GM21447 (cell line): ENCODE measurements around the gene EXOC6.
"Not testable (repeated sequence)": the region's sequence is repeated elsewhere in the genome, so short reads cannot be mapped to it uniquely, and the experiment has no call there.

Source experiments
- ATAC-seq: cut with Tn5 transposase; IDR thresholded peaks from one replicate; pipeline ENCODE4 v1.9.1; 2021; ENCODE audit not compliant: unreplicated experiment

The EXOC6 gene

DNA sequence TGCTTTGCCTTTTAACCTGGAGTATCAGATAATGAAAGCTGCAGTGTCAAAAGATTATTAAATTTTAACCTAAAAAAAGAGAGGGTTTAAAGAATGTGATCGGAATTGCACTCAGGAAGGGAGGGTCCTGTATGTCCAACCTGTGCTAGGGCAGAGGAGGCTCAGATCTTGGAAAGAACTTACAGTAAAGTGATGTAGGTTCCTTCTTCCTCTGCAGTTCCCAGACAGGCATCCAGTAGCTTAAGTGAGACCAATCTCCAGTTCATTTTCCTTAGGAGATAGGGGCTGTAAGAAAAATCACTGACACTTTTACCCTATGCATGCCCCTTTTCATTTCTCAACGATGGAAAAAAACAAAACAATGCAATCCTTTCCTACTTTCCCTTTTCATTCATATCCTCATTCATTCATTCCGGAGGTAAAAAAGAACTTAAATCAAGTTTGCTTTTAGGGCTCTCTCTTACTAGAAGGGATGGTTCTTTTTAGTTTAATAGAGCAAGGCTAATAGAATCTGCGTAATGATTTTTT is 28.3 kb downstream of the EXOC6 start:
- ATAC-seq: no peak

DNA sequence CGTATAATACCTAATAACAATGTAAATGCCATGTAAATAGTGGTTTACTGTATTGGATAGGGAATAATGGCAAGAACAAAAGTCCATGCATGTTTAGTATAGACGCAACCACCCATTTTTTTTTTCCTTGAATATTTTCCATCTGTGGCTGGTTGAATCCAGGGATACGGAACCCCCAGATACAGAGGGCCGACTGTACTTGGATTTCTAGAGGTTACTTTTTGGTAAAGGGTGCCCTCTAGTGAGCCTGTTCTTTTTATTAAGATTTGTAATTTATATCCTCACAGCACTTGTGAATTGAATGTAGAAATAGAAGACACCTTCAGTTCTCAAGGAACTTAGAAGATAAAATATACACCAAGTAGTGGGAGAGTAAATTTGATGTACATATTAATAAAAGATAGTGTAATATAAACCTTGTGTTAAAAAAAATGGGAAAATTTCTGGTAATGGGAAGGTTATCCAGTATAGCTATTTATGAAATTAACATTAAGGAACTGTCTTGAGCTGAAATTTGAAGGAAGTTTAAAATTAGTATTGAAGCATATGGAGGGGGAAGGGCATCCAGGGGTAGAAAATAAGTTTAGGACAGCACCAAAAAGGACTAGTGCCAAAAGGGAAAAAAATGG is 32.0 kb downstream of the EXOC6 start:
- ATAC-seq: no peak

DNA sequence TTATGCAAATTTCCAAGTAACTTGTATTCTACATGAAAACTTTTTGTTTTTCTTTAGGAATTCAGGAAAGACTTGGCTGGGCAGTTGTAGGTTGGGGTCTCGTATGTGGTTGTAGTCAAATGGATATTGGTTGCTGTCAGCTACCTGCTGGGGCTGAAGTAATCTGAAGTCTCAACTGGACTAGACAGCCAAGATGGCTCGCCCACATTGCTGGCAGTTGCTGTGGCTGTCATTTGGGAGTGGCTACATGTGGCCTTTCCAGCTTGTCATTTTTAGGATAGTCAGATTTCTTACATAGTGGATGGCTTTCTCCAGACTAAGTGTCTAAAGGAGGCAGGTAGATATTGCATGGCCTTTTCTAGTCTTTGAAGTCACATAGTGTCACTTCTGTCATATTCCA is 32.6 kb downstream of the EXOC6 start:
- ATAC-seq: no peak

DNA sequence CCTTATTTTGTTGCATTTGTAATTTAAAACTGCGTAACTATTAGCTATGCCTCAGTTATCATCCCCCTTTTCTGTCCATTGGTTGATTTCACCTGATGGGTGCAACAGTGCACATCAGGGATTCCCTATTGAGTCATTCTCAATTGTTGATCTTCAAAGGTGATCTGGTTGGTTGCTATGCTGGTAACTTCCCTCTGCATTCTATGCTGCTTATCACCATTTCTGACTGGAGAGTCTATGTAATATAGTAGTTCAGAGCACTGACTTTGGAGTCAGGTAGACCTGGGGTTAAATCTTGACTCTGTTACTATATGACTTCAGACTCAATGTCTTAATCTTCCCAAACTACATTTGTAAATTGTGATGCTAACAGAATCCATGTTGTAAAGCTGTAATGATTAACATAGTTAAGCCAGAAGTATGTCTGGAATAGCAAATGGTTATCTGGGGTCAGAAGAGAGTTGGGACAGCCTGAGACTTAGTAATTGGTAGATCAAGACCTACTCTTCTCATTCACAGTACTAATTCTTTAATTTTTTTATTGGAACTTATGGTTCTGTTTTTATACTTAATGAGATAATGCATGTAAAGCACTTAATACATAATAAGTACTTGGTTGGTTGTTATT is 38.1 kb downstream of the EXOC6 start:
- ATAC-seq: no peak

DNA sequence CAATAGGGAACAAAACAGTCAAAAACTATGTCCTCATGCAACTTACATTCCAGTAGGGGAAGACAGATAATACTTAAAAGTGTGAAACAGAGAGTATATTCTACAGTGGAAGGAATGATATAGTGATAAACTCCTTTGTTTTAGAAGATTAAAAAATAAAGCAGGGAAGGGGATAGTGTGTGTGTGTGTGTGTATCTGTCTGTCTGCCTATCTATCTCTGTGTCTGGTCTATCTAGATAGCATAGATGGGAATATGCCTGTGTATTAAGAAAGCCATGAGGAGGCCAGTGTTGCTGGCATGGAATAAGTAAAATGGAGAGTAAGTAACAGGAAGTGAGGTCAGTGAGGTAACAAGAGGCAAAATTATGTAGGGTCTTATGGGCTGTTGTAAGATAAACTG is 42.2 kb downstream of the EXOC6 start:
- ATAC-seq: no peak

DNA sequence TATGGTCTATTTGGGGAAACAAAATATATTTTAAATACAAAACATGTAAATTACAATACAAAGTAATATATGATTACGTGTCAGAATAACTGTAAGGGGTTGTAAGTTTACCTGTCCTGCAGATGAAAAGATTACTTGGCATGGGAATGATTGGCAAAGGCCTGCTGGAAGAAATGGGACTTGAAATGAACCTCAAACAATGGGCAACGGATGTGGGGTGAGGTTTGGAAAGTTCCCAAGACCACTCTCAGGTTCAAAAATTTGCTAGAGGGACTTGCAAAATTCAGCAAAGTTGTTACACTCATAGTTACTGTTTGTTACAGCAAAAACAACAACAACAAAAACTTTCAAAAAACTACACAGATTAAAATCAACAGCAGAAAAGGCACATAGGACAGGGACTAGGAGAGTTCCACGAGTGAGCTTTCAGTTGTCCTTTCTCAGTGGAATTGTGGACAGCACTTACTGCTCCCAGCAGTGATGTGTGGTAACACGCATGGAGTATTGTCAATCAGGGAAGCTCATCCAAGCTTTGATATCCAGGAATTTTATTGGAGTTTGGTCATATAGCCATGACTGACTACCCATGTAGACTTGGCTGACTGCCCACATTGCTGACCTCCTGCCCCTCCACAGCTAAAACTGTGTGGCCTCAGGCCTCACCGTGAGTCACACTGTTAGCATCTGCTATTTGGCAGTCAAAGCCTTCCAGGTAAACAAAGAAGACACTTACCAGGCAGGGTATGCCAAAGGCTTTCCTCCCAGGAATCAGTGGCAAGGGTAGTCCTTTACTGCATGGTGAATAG is 43.8 kb downstream of the EXOC6 start:
- ATAC-seq: no peak

DNA sequence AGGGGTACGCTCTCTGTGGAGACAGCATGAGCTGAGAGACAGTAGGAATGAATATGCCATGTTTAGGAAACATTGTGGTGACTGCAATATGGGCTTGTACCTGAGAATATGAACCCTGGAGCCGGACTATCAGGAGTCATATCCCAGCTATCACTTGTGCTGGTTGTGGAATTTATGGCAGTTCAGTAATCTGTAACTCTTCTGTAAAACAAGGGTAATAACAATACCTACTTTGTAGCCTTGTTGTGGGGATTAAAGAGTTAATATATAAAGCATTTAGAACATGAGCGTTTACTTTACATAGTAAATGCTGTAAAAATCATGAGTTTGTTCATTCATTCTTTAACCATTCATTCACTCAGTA is 44.4 kb downstream of the EXOC6 start:
- no peak for ATAC-seq

DNA sequence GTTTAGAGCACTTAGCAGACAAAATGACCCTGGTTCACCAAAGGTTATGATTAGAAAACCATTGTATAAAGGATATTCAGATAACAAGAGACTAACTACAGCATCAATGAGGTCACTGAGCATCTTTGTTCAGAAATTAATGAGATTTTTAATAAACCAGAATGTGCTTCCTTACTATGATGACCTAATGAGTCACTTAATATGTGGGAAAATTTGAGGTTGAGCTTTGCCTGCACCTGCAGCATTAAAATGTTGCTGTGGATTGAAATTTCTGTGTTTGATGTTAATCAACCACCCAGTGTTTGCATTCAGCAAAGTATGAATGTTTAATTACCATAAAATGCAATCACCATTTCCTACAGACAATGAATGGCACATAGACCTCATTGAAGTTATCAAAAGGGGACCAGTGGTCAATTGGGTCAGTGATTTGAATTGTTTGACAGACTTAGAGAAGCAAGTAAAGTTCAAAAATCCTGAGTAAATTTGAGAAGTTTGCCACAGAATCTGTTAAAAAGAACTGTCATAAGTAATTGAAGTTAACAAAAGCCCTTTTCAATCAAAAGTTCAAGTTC is 45.8 kb downstream of the EXOC6 start:
- ATAC-seq: no peak

DNA sequence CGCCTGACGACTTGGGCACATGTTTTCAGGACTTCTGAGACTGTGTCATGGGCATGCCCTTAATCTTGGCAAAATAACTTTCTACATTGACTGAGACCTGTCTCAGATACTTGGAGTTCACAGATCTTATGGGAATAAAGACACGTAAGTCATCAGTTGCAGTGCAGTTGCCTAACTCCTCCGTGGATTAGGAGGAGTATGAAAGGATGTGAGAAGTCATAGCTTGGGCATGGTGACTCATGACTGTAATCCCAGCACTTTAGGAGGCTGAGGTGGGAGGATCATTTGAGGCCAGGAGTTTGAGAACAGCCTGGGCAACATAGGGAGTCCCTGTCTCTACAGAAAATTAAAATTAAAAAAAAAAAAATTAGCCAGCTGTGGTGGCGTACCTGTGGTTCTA is 49.6 kb downstream of the EXOC6 start:
- ATAC-seq: no peak

DNA sequence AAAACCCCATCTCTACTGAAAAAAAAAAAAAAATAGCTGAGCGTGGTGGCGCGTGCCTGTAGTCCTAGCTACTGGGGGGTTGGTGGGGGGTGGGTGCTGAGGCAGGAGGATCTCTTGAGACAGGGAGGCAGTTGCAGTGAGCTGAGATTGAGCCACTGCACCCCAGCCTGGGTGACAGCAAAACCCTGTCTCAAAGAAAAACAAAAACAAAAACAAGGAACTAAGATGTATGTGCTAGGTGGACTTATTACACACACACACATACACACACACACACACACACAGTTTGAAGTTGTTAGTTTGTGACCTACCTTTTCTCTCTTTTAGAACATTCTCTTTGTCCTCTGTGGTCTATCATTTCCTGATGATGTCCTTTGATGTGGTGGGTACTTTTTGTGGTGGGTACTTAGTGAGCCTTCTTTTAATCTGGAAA is 53.5 kb downstream of the EXOC6 start:
- ATAC-seq: no peak

DNA sequence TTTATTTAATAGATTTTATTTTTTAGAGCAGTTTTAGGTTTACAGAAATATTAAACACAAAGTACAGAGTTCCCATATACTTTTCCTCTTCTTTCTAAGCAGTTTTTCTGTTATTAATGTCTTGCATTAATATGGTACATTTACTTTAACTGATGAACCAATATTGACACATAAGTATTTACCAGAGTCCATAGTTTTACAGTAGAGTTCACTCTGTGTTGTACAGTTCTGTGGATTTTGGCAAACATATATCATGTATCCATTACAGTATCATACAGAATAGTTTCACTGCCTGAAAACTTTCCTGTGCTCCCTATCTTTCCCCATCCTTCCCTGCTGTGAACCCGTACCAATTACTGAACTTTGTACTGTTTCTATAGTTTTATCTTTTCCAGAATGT is 55.3 kb downstream of the EXOC6 start:
- ATAC-seq: no peak

DNA sequence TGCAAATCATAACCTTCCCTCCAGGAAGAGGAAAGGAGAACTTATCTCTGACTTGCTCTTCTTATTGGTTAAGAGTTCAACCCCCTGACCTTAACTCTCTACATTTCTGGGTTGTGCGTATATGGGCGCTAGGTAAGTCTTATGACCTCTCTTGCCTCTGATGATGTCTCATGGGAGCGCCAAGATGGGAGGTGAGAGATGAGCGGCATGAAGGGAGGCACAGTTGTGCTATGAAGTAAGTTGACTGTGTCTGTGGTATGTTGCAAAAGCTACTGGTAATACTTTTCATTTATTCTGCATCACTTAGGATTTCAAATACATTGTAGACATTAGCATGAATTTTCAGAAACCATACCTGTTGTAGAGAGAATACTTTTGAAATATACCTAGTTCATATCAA is 59.0 kb downstream of the EXOC6 start:
- ATAC-seq: no peak

DNA sequence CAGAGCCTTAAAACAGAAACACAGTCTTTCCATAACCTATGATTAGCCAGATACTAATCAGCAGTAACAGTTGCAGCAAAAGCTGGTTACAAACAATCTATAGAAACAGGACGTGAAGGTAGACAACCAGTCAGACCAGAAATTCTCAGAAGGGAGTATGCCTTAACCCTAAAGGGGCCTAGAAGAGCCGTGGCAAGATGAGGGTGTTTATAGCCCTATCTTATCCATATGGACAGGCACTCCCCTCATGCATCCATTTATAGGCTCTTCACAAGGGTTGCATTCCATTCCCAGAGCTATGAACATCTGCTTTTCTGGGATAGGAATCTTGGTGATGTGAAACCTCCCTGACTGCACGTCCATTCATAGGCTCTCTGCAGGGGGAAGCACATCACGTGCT is 64.3 kb downstream of the EXOC6 start:
- not testable (repeated sequence) for ATAC-seq

DNA sequence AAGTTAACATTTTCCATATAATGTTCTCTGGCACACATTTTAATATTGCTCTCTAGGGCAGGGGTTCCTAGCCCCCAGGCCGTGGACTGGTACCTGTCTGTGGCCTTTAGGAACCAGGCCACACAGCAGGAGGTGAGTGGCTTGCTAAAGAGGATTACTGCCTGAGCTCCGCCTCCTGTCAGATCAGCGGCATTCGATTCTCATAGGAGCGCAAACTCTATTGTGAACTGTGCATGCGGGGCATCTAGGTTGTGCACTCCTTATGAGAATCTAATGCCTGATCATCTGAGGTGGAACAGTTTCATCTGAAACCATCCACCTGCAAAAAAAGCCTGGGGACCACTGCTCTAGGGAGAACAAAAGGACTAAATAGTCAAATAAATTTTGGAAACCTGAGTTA is 65.7 kb downstream of the EXOC6 start:
- no peak for ATAC-seq

DNA sequence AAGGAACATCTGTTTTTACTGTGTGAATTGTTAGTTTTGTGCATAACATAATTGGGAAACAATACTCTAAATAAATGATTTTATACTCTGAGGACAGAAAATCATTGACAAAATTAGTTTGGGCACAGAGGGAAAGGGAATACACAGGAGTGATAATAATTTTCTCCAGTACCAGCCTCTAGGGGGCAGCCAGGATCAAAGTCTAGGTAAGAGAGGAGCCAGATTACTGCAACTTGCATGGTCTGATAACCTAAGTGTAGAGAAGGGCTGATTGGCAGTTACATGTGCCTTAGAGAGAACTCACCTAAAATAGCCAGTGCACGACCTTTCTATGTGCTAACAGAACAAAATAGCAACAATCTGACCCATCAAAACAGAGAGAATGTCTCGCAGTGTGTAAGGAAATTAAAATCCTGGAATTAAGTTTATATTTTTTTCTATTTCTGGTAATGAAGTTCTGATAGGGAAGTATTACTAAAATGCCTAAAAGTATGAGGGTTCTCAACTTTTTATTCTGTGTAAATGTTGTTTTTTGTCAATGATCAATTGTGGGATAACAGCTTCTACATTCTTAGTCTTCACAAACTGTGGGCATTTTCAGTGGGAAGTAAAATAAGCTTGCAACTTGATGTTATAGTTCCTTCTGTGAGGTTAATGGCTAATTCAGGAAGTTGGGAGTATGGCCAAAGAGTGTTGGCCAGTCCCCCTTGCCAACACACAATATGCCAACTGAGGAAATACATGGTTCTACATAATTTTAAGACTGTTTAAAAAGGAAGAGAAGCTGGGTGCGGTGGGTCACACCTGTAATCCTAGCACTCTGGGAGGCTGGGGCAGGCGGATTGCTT is 66.4 kb downstream of the EXOC6 start:
- no peak for ATAC-seq

DNA sequence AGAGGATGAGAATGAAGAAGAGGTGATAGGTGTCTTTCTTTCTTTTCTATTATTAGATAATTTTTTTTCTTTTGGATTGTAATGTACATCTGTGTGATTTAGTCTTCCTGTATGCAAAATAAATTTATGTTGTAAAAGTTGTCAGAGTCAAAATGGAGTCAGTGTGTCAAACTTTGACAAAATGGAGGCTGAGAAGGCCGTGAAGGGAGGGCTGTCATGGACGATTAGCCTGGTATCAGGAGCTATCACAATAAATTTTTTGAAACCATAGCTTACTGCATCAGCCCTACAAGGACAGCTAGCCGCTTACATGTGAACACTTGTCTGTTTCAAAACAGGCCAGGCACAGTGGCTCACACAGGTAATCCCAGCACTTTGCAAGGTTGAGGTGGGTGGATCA is 67.6 kb downstream of the EXOC6 start:
- ATAC-seq: no peak

DNA sequence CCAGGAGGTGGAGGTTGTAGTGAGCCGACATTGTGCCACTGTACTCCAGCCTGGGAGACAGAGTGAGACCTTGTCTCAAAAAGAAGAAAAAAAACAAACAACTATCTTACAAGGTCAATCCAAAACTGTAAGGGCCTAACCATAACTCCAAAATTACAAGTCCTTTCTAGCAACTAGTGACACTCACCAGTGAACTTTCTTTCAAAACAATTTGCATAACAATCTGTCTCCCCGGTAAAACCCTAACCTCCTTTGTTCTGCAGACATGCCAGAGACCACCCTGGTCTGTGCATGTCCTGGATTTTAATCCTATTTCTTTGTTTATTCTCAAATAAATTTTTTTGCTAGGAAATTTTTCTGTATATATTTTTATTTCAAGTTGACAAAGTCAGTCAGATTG is 68.1 kb downstream of the EXOC6 start:
- no peak for ATAC-seq

DNA sequence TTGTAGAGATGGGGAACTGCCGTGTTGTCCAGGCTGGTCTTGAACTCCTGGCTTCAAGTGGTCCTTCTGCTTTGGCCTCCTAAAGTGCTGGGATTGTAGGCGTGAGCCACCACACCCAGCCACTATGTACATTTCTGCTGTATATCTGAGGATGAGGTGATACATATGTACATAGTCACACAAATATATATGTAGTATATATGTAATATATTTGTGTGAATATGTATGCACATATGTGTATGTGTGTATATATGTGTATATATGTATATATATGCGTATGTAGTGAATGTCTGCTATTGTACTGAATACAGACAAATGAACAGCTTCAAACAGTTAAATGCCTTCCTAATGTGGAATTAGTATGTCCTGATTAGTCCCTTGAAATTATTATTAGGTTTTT is 70.3 kb downstream of the EXOC6 start:
- no peak for ATAC-seq

DNA sequence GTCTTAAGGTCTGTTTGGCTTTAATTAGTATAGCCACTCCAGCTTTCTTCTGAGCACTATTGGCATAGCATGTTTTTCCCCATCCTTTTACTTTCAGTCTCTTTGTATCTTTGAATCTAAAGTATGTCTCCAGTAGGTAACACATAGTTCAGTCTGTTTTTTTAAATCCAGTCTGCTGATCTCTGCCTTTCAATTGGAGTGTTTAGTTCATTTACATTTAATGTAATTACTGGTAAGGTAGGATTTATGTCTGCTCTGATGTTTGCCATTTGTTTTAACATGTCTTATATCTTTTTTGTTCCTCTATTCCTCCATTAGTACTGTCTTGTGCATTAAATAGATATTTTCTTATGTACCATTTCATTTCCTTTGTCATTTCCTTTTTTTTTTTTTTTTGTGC is 72.5 kb downstream of the EXOC6 start:
- no peak for ATAC-seq

DNA sequence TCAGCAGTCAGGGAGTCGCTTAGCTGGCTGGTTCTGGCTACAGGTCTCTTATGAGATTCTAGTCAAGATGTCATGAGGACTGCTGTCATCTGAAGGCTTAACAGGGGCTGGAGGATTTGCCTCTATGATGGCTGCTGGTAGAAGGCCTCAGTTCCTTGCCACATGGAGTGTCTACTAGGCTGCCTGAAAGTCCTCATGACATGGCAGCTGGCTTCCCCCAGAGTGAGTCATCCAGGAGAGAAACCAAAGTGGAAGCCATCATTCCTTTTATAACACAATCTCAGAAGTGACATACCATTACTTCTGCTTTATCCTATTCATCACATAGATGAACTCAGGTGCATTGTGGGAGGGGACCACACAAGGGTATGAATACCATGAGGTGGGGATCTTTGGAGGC is 75.1 kb downstream of the EXOC6 start:
- no peak for ATAC-seq

DNA sequence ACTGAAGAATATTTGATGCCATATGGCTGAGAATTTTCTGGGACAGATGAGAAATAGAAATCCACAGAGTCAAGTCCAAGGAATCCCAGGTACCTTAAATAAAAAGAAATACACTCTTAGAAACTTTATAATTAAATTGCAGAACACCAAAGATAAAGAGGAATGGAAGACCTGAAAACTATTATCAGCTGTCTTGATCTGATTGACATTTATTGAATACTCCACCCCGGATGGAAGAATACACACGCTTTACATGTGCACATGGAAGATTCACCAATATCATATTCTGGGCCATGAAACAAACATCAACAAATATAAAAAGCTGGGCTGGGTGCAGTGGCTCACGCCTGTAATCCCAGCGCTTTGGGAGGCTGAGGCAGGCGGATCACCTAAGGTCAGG is 81.6 kb downstream of the EXOC6 start:
- no peak for ATAC-seq
